ENCODE results near the gene MAG. TPM values are rescaled to one million over a fixed set of nuclear protein-coding genes. Genes with fewer than 3 reads are reported as not detected.

The MAG gene, protein sequence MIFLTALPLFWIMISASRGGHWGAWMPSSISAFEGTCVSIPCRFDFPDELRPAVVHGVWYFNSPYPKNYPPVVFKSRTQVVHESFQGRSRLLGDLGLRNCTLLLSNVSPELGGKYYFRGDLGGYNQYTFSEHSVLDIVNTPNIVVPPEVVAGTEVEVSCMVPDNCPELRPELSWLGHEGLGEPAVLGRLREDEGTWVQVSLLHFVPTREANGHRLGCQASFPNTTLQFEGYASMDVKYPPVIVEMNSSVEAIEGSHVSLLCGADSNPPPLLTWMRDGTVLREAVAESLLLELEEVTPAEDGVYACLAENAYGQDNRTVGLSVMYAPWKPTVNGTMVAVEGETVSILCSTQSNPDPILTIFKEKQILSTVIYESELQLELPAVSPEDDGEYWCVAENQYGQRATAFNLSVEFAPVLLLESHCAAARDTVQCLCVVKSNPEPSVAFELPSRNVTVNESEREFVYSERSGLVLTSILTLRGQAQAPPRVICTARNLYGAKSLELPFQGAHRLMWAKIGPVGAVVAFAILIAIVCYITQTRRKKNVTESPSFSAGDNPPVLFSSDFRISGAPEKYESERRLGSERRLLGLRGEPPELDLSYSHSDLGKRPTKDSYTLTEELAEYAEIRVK
- polyA plus RNA-seq (ENCODE audit: insufficient read length): 3.5 TPM
- long read RNA-seq, donor 1: 0 reads
- long read RNA-seq, donor 2: 0 reads
- long read RNA-seq, donor 3: 0 reads
- long read RNA-seq, donor 4: 0 reads
- long read RNA-seq, donor 5: 0 reads
- long read RNA-seq, donor 6: 0 reads
- long read RNA-seq, donor 7: 0 reads
- long read RNA-seq, donor 8: 0 reads

DNA sequence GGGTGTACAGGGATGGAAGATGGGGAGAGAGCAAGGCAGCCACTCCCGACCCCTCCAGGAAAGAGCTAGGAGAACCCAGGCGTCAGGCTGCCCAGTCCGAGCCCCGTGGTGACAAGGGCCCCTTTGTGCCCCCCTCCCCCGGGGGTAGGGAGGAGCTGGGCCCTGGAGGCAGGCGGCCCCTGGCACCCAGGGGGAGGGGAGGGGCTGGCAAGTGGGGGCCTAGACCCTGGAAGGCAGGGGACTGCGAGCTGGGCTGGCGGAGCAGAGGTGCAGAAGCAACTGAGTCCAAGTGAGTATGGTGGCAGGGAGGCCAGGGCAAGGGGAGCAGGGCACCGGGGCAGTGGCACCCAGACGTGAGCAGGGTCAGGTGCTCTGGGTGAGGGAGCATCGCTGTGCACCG is at the start of gene MAG:
TSS of gene MAG (plus strand) at position 246 of the 400 bp plus-strand sequence. CDS start 3,248 bp downstream, outside the sequence.
- no peak for DNase-seq

DNA sequence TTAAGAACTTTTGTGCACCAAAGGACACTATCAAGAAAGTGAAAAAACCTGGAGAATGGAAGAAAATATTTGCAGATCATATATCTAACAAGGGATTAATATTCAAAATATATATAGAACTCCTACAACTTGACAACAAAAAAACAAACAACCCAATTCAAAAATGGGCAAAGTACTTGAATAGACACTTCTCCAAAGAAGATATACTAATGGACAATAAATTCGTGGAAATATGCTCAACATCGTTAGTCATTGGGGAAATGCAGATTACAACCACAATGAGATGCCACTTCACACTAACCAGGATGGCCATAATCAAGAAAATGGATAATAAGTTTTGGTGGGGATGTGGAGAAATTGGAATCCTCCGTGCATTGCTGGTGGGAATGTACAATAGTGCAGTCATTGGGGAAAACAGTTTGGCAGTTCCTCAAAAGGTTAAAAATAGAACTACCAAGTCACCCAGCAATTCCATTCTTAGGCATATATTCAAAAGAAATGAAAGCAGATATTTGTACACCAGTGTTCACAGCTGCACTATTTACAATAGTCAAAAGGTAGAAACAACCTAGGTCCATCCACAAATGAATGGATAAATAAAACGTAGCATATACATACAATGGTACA is 45.4 kb upstream of the MAG start:
- DNase-seq: no peak

DNA sequence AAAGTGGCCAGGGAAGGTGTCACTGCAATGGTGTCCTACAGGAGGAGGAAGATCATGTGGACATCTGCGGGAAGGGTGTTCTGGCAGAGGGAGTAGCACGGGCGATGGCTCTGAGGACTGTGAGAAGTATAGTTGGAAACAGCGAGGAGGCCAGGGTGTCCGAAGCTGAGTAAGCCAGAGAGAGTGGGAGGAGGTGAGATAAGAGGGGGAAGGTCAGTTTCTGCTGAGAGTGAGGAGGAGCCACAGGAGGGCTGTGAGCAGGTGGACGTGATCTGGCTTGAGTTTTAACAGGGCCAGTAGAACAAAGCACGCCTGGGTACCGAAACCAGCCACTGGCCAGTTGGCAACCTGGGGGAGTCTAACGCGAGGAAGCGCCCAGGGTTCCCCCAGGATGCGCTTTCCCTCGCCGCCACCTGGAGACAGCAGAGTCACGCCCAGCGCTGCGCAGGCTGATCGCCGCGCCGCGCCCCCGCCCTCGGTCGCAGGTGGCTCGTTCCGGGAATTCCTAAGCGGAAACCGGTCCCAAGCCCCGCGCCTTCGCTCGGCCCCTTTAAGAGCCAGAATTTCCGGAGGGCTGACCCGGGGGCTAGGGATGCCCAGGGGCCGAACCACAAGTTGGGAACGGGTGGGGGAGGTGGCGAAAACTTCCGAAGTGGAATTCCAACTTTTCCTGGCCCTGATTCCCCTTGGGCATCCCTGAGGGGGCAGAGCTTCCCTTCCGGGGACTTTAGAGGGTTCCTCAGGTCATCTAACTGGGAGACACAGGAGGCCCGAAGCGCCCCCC is 44.2 kb upstream of the MAG start:
- DNase-seq: peak; percentile 91

DNA sequence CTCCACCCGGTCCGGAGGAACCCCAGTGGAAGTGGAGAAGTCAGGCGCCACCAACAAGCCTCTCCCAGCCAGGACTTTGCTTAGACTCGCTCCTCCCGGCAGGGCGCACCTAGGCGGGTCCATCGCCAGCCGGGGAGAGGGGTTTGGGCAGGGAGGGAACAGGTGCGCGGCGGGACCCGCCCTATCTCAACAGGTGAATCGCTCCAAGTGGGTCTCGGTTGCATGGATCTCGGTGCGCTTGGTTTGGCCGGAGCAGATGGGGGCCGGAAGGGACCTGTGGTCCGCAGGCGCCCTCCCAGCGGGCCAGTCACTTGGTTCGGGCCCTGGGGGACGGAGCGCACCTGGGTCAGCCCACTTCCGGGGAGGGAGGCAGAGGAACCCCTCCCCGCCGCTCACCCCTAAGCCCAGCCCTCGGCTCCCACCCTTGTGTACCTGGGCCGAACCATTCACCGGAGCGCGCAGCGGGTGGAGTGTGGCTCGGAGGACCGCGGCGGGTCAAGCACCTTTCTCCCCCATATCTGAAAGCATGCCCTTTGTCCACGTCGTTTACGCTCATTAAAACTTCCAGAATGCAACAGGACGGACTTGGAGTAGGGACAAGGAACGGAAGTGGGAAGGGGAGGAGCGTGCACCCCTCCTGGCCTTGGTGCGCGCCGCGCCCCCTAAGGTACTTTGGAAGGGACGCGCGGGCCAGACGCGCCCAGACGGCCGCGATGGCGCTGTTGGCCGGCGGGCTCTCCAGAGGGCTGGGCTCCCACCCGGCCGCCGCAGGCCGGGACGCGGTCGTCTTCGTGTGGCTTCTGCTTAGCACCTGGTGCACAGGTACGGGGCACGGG is 43.4 kb upstream of the MAG start, which contains the start of gene LSR:
TSS of gene LSR (plus strand) at position 693 of the 836 bp plus-strand sequence. CDS start at position 714, 21 bp downstream.
- DNase-seq: peak; percentile 90

DNA sequence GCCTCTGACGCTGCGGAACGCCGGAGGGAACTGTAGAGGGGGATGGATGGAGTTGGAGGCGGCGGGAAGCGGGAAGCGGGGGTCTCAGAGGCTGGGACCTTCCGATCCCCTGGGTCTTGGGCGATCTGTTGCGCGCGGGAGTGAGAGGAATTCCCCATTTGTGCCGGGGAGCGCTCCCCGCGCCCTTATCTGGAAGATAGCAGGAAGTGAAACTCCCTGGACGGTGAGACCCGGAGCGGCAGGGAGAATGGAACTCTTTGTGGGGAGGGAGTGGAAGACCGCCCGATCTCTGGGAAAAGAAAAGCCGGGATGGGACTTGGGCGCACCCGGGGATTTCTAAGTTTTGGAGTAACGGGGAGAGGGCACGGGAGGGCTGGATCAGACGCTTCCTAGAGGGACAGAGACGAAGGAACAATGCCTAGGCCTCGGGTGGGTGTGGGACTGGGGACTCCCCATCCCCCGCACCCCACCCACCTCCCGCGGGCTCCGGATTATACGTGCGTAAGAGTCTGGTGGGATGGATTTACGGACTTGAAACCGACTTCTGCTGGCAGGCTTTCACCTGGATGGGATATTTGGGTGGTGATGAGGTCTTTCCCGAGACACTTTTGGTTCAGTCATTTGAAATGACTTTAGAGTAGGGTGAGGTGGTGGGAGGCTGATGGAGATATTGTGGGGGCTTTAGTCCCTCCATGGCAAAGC is 42.7 kb upstream of the MAG start:
- DNase-seq: peak; percentile 5

DNA sequence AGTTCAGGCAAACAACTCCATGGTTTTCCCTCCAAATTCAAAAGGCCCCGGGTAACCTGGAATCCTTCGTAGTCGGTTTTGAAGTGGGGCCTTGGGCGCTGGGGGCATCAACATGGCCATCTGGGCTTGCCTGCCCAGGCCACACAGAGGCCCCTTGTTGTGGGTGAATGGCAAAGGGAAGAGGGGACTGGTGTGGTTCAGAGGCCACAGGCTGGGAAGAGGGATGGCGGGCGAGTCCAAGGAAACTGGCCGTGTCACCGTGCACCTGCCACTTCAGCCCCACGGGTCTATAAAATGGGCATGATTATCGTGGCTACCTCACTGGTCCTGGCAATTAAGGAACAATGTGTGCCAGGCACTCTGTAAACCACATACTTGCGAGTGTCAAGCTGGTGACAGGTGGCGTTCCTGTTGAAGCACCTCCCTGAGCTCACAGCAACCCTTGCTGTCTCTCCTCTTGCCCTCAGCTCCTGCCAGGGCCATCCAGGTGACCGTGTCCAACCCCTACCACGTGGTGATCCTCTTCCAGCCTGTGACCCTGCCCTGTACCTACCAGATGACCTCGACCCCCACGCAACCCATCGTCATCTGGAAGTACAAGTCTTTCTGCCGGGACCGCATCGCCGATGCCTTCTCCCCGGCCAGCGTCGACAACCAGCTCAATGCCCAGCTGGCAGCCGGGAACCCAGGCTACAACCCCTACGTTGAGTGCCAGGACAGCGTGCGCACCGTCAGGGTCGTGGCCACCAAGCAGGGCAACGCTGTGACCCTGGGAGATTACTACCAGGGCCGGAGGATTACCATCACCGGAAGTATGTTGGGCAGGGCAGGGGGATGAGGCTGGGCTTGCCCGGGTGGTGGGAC is 41.9 kb upstream of the MAG start:
- DNase-seq: no peak

DNA sequence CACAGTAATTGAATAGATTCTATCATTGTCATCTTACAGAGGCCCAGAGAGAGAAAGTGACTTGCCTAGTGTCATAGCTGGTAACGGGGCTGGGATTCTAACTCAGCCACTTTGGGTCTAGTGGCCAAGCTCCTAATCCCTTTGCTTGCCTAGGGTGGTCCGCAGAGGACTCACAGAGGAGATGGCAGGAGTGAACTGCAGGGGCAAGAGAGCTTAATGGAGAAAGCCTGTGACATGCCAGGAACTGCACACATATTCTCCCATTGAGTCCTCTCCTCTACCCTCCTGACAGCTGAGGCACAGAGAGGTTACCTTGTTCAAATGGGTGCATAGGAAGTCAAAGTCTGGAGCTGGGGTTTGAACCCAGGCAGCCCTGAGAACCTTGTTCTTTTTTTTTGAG is 40.5 kb upstream of the MAG start:
- no peak for DNase-seq

DNA sequence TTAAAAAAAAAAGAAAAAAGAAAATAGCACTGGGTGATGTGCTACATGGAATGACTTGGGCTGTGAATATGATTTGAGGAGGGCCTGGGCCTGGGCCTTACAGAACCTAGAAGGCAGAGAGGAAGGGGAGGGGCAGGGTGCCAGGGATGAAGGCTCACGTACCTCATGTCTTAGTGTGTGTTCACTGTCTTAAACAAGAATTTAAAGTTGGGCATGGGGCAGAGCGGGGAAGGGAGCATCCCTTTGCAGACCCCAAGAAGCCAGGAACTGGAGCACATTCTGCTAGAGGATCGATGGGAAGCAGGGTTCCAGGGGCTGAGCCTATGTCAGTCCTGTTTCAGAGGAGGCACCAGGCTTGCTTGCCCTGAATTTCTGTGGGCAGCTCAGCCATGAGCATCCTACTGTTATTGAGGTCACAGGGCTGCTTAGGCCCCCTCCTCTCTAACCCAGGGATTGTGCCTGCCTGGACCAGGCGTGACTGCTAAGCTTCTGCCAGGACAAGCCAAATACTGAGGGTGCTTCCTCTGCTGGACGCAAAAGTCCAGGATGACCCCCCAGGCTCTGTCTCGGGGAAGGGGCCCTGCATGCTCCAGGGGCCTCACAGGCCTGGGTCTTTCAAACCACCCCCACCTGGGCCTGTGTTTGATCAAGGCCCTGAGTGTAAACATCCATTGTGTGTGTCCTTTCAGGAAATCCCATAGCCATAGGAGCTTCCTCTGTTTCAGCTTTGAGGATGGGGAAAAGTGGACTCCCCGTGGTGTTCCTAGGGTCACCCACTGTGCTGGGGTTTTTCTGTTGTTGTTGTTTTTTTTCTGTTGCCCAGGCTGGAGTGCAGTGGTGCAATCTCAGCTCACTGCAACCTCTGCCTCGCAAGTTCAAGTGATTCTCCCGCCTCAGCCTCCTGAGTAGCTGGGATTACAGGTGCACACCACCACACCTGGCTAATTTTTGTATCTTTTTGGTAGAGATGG is 38.4 kb upstream of the MAG start:
- no peak for DNase-seq

DNA sequence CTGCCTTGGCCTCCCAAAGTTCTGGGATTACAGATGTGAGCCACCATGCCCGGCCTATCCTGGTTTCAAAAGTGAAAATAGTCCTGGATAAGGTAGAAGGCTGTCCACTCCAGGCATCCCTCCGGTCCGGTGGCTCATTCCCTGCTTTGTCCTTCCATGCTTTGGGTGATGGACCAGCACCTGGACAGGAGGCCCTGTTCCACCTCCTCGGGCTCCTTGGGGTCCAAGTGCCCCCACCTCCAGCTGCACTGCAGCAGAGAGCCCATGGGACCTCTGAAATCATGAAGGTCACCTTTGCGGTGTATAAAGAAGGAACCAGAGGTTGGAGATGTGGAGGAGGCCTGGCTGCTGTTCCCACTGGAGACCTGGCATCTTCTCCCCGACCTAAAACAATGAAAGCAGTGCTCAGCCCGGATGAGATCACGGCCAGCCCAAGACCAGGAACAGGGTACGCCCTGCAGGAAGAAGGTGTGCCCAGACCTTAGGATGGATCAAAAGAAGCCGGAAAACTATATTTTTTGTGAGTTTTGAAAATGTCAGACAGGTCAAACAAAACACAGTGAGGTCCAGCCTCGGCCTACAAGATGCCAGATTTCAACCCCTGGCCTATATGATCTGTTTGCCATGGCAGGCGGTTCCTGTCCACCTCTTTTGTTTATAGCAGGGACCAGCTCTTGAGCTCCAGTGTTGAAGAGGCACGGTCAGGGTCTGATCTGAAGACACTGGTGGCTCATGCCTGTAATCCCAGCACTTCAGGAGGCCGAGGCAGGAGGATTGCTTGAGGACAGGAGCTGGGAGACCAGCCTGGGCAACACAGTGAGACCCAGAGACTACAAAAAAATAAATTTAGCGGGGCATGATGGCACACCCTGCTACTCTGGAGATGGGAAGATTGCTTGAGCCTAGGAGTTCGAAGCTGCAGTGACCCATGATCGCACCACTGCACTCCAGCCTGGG is 37.3 kb upstream of the MAG start:
- no peak for DNase-seq

DNA sequence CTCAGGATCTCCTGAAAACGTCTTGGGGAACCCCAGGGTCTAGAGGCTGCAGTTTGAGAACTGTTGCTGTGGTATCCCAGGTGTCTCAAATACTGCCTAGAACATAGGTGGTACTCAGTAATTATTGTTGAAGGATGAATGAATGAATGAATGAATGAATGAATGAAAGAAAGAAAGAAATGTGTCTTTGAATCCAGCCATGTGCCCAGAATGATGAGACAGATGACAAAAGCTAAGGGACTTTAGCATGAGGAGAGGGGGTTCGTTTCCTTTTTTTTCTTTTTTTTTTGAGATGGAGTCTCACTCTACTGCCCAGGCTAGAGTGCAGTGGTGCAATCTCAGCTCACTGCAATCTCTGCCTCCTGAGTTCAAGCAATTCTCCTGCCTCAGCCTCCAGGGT is 35.4 kb upstream of the MAG start:
- DNase-seq: no peak

DNA sequence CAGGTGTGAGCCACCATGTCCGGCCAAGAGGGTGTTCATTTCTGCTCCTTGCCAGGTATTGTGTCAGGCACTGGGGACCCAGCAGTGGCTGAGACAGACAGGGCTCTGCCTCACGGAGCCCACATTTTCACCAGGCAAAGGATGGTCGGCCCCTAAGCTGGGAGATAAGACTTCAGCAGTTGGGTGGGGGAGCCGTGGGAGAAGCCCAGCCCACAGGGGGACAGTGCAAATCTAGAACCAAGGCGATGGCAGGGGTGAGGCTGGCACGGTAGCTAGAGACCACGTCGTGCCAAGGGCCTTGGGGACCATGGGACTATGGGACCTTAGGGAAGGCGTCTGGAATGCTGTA is 34.9 kb upstream of the MAG start:
- DNase-seq: no peak

DNA sequence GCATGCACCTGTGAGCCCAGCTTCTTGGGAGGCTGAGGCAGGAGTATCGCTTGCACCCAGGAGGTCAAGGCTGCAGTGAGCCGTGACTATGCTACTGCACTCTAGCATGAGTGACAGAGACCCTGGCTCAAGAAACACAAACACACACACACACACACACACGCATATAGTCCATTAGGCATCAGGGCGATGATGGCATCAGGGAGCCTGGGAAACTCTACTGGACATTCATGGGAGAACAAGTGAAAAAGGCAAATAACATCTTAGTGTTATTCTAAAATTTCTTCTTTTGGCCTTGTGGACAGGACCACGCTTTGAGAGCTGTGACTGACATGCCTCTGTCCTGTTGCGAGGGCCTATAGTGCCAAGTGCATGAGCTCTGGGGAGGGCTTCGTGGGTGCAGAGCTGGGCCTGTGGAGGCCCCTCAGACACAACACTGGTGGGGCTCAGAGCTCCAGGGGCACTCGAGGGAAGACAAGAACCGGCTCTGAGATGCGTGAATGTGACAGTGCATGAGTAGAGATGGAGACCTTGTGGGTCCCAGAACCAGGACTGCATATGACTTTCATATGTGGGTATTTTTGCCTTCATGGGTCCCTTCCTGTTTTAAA is 31.2 kb upstream of the MAG start:
- DNase-seq: no peak

DNA sequence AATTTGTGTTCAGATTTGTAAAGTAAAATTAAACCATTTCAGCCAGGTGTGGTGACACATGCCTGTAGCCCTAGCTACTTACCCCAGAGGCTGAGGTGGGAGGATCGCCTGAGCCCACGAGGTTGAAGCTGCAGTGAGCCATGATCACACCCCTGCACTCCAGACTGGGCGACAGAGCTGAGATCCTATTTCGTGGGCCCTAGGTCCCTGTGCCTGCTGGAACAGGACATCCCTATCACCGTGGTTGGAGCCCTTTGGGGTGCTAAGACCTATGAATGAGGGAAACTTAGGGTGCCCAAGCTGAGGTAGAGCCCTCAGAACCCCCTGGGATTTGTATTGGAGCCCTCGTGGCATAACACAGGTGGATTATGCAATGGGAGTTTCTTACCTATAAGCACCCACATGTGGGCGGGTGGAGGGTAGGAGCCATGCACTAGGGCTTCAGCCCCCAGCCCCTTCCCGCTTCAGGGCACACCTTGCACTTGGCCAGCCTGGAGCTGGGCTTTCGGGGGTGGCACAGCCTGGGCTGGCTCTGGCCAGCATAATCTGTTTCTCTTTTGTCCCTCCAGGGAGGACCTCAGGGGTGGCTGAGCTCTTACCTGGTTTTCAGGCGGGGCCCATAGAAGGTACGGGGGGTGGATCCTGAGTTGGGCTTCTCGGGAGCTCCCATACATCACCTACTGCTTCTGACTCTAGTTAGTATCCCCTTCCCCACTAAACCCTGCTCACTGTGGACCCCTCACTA is 30.4 kb upstream of the MAG start:
- DNase-seq: no peak

DNA sequence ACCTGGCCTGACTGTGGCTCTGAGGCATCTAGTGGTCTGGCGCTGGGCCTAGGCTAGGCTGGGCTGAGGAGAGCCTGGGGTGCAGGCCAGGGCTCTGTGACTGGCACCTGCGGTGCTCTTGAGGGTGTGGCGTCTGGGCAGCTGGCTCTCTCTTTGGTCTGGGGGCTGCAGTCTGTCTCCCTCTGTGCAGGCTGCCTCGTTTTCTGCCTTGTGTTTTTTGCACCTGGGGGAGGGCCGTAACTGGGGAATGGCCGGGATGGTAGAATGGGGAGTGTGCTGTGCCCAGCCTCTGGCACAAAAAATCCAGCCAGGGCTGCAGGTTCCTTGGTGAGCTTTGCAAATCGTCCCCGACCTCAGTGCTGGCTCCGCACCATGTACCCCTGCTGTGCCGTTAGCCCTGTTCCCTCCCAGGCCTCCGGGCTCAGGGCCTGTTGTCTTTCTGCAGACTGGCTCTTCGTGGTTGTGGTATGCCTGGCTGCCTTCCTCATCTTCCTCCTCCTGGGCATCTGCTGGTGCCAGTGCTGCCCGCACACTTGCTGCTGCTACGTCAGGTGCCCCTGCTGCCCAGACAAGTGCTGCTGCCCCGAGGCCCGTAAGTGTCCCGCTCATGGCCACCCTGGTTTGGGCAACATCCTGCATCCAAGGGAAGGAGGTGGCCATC is 29.7 kb upstream of the MAG start:
- DNase-seq: no peak
